ENCODE data around the gene PLEKHG2.

DNA sequence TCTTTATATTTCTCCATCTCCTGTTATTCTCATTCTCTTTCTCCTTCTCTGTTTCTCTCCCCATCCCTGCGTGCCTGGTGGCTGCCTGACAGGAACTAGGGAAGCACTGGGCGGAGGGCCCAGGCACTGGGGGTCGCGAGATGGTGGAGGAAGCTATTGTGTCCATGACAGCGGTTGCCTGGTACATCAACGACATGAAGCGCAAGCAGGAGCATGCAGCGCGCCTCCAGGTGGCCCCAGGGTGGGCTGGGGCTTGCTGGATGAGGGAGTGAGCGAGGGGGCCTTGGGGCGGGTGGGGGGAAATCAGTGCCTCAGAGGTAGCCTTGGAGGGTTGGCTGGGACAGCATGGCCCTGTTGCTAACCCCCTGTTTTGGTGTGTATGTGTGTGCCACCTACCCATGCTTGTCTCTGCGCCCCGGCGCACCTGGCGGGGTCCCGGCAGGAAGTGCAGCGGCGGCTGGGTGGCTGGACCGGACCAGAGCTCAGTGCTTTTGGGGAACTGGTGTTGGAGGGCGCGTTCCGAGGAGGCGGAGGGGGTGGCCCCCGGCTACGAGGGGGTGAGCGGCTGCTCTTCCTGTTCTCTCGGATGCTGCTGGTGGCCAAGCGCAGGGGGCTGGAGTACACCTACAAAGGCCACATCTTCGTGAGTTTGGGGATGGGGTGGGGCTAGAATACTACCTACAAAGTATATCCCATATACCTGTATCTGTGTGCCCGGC lies 5.2 kb downstream of the PLEKHG2 start:
- TF ChIP-seq, protein P1, sequence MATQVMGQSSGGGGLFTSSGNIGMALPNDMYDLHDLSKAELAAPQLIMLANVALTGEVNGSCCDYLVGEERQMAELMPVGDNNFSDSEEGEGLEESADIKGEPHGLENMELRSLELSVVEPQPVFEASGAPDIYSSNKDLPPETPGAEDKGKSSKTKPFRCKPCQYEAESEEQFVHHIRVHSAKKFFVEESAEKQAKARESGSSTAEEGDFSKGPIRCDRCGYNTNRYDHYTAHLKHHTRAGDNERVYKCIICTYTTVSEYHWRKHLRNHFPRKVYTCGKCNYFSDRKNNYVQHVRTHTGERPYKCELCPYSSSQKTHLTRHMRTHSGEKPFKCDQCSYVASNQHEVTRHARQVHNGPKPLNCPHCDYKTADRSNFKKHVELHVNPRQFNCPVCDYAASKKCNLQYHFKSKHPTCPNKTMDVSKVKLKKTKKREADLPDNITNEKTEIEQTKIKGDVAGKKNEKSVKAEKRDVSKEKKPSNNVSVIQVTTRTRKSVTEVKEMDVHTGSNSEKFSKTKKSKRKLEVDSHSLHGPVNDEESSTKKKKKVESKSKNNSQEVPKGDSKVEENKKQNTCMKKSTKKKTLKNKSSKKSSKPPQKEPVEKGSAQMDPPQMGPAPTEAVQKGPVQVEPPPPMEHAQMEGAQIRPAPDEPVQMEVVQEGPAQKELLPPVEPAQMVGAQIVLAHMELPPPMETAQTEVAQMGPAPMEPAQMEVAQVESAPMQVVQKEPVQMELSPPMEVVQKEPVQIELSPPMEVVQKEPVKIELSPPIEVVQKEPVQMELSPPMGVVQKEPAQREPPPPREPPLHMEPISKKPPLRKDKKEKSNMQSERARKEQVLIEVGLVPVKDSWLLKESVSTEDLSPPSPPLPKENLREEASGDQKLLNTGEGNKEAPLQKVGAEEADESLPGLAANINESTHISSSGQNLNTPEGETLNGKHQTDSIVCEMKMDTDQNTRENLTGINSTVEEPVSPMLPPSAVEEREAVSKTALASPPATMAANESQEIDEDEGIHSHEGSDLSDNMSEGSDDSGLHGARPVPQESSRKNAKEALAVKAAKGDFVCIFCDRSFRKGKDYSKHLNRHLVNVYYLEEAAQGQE (IDR thresholded peaks at IDR 0.05; ENCODE audit: low read depth): no peak
- TF ChIP-seq EP300 (IDR thresholded peaks at IDR 0.05; ENCODE audit: borderline replicate concordance) (no peak), EGR1 (IDR thresholded peaks at IDR 0.05) (no peak), FOXM1 (IDR thresholded peaks at IDR 0.05; ENCODE audit: borderline replicate concordance, low read depth) (no peak), TEAD4 (IDR thresholded peaks at IDR 0.05) (no peak), YY1 (IDR thresholded peaks at IDR 0.05; ENCODE audit: low read depth) (no peak), CEBPB (IDR thresholded peaks at IDR 0.05) (no peak)
